ENCODE data around the gene TSFM.
"Not testable (repeated sequence)": the region's sequence is repeated elsewhere in the genome, so short reads cannot be mapped to it uniquely, and the experiment has no call there.

TSFM gene

DNA sequence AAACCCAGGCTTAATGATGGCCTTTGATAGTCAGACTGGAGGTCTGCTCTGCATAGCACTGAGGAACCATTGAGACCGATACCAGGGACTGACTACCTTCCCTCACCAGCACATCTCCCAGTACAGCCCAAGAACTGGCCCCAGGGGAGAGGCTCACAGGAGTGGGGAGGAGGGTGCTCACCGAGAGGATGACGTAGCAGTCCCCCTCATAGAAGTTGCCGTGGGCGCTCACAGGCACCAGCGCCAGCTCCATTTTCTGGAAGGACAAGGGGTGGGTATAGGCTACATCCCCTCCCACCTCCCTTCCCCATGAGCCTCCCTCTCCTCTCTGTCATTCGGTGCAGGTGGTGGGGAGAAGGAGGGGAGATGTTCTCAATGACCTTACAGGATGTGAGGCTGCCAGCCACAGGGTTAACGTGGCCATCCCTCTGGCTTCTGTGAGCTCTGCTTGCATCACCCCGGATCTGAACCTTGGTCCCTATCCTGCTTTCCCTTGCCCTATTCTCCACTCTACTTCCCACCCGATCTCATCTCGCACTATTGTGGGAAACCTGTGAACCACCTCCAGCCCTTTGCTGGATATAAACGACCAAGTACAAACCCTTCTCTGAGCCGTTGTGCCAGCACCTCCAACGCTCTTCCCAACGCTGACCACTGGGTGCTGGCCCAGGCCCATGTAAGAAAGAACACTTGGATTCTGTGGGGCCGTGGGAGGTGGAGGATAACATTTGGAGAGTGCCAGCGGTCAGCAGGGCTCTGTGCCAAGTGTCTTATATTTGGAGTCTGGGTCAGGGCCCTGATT lies 31.6 kb downstream of the TSFM start:
- DNase-seq (ENCODE audit: low read depth in 1 of 2, low spot score in 1 of 2) = no peak

DNA sequence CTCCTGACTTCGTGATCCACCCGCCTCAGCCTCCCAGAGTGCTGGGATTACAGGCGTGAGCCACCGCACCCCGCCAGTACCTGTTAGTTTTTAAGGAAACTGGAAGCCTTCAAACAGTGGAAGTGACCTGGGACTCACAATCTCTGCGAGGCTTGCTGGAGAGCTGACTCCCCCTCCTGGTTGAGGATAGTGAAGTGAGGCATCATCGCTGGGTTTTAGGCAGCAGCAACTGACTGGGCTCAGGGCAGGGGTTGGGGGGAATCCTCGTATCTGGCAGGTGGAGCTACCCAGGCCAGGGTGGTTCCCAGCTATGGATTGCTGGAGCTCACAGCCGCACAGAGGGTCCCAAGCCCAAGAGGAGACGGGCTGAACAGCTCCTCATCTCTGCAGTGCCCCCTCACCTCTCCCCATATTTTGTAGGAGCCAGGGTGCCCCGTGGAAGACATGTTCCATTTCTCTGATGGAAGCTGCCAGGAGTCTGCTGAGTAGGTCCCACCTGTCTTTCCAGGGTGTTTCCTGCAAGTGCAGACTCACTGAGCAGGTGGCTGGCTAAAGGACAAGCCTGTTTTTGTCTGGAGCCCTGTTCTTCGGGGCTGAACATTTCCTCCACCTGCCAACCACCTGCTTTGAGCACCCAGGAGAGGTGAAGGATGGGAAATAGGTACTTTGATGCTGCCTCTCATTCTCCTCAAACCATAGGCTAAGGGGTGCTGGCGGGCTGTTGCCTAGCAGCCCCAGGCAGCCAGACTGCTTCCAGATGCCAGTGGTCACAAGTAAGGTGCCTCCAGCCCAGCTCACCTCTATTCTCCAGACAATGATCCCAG lies 32.8 kb downstream of the TSFM start:
- peak in 1 of 2 donors; percentile 30 for DNase-seq (ENCODE audit: low read depth in 1 of 2, low spot score in 1 of 2)

DNA sequence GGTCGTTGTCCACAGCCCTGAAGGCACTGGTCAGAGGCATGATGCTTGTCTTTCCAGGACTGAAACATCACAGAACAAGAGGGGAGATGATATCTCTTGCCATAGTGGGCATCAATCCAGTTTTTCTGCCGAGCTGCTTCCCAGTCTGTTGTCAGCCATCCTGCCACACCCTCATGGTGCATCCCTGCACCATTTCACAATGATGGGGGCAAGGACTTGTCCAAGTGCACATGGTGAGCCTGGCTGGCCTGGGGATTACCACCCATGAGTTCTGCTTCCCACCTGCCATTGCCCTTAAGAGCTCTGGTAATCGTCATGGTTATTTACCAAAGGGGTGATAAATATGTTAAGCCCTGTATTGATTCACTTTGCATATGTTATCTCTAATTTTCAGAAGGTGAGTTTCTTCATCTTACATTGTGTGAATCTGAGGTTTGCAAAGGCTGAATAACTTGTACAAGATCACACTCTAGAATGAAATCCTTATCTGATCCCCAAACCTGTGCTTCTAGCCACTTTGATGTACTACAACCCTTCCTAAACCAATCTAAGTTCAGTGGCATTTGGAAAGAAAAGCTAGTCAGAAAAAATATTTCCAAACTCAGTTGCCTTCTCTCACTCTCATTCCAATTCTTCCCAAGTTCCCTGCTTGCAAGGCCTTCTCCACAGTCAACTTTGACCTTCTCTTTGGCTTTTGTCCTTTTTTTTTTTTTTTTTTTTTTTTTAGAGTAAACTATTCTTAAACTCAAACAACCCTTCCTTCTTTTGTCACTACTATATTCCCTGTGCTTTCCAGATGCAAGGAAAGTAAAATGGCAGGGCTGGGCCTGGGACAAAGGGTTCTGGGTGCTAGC lies 33.6 kb downstream of the TSFM start:
- no peak for DNase-seq (ENCODE audit: low read depth in 1 of 2, low spot score in 1 of 2)

DNA sequence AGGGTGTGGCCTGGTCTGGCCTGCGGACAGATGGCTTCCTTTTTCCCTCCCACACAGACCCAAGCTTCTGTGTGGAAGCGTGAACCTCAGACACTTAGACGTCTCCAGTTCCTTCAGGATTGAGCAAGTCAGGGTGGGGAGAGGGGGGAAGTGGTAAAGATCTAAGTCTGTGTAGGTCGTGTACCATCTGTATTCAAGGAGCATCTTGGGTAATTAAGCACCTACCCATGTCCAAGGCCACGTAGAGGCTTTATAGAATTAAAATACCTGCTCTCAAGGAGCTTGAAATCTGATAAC lies 34.2 kb downstream of the TSFM start:
- no peak for DNase-seq (ENCODE audit: low read depth in 1 of 2, low spot score in 1 of 2)

DNA sequence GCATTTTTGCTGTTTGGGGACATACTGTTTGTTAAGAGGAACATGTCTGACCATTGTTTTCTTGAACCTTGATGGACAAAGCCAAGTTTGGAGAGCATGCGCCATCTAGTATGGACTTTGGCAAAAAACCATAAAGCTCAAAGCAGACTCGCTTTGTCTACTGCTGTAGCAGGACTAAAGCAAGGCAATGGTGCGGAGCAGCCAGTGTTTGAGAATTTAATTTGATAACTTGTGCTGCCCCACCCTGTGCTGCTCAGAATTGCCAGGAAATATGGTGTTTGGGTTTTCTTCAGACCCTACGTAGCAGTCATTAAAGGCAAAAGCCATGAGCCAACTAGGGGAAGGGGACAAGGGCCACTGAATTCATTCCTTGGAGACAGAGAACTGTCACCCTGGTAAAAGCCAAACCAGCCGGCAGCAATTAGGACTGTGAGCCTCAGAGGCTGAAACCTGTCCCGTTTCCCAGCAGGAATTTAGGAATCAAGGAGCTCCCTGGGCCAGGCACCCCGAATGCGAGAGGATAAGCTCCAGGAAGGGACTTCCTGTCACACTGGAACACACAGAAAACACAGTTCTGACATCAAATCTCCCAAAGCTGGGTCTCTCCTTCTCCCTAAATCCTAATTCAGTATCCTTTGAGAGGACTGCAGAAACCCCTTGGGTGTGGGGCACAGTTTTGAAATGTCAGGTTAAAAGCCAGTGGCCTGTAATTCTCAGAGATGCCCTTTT lies 34.8 kb downstream of the TSFM start:
- DNase-seq (ENCODE audit: low read depth in 1 of 2, low spot score in 1 of 2) = no peak

DNA sequence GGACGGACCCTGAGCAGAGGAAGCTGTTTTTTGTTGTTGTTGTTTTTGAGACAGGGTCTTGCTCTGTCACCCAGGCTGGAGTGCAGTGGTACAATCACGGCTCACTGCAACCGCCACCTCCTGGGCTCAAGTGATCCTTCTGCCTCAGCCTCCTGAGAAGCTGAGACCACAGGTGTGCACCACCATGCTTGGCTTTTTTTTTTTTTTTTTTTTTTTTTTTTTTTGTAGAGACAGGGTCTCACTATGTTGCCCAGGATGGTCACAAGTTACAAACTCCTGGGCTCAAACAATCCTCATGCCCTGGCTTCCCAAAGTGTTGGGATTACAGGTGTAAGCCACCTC lies 35.4 kb downstream of the TSFM start:
- not testable (repeated sequence) for DNase-seq (ENCODE audit: low read depth in 1 of 2, low spot score in 1 of 2)

DNA sequence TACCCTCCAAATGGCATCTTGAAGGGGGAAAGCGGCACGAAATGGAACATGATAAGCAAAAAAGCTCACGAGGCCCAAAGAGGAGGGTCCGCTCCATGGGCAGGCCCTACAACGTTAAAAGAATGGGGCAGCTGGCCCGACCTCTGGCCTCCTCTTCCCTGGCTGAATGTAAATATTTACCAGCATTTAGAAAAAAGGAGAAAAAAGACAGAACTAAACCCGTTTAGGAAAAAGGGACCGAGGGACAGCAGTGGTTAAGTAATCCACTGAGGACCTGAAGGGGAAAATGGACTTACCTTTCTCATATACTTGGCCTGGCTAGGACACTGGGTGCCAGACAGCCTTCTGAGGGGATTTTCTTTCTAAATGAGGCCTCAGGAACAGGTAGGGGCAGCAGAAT lies 37.5 kb downstream of the TSFM start:
- not testable (repeated sequence) for DNase-seq (ENCODE audit: low read depth in 1 of 2, low spot score in 1 of 2)

DNA sequence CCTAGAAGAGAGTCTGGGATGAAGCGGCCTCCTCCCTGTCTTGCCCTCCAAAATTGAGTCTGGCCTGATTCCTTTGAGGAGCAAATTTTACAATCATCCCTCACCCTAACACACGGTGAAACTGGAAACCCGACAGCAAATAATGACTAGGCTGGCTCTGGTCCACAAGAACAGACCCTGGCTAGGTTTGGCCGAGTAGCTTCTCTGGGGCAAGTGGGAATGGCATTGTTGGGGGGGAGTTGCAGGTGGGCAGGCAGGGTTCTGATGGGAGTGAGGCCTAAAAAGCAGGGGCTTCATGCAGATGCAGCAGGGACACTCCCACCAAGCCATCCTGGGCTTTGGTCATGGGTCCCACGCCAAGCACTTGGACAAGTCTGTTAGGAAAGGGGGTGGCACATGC lies 38.4 kb downstream of the TSFM start:
- DNase-seq (ENCODE audit: low read depth in 1 of 2, low spot score in 1 of 2) = not testable (repeated sequence)

DNA sequence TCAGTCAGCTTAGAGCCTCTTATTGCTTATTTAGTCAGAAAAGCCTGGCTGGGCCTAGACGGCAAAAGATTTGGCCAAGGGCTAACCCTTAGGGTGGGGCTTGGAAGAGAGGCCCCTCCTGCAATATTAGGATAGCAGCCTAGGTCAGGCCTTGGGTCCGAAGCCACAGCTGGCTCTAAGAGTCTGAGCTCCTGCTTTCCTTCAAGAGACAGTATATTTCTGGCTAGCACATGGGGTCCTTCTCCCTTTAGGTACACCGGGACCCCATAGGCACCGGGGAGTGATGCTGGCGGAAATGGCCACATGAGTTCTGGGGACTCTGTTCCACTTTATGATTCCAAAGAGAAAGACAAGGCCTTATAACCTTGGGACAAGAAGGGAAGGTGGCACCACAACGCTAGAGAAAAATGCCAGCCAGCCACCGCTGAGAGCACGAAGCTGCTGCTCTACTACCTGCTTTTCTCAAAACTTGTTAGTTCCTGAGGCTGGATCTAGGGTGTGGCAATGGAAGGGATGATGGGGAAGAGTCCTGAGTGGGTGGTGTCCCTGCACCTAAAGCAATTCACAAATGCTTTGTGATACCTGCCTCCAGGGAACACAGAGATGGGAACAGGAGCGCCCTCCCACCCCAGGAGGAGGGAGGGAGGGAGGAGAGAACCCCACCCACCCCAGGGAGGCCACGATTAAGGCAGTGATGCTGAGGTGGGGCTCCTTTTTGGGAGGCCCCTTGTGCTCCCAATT lies 39.1 kb downstream of the TSFM start:
- no peak for DNase-seq (ENCODE audit: low read depth in 1 of 2, low spot score in 1 of 2)

DNA sequence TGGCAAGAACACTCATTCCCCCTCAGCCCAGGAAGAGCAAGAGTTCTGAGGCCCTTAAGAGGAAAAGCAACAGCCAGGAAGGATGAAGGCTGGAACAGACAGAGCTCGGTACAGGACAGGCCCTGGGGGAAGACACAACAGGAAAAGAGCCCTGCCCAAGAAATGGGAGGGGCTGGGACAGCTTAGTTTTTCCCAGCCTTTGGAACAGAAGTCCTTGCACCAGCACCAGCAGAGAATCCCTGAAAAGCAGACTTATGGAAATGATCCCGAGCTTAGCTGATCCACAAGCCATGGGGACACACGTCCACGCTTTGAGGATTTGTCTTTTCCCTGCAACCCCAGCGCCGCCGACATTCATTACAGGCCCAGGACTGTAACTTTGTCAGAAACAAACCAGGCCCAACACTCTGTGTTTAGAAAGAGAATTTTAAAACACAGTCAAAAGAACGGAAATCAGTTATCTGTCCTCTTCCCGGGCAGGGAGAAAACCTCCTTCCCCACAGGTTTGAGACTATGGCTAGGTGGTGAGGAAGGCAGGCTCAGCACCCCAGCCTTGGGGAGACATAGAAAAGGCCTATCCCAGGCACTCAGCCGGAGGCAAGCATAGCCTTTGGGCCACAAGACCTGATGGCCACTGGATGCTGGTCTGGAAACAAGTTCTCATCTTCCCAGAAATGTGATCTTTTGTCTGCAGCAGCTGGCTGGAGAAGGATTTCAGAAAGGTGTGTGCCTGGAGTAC lies 40.0 kb downstream of the TSFM start:
- no peak for DNase-seq (ENCODE audit: low read depth in 1 of 2, low spot score in 1 of 2)

DNA sequence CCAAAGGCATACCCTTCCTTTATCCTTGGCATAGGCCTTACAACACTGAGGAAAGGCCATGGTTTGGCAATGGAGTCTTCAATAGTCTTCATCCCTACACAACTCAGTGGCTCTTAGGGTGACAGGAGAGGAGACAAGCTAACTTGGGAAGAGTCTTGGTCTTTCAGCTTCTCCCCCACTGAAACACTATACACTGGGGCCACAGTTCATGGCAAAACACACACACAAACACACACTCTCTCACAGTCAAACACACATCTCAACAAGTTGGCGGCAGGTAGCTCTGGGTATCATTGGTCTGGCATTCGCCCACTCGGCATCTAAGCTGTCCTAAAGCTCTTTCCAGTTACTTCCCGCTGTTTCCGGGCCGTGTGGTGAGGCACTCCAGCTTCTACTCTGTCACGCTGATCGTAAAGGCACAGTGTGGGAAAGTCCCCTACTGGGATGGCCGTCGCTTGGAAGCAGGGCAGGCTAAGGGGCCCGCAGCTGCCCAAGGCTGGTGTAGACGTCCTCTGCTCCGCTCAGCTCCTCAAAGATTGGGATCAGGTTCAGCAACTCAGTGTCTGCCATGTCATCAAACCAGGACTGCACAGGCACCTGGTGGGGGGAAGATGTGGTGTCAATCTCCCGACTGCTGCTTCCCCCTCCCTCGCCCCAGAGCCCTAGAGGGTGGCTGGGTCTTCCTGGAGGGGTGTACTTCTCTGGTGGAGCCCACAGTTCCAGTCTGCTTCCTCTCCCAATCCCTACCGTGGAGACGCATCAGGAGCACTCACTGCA lies 40.7 kb downstream of the TSFM start:
- DNase-seq (ENCODE audit: low read depth in 1 of 2, low spot score in 1 of 2) = no peak

DNA sequence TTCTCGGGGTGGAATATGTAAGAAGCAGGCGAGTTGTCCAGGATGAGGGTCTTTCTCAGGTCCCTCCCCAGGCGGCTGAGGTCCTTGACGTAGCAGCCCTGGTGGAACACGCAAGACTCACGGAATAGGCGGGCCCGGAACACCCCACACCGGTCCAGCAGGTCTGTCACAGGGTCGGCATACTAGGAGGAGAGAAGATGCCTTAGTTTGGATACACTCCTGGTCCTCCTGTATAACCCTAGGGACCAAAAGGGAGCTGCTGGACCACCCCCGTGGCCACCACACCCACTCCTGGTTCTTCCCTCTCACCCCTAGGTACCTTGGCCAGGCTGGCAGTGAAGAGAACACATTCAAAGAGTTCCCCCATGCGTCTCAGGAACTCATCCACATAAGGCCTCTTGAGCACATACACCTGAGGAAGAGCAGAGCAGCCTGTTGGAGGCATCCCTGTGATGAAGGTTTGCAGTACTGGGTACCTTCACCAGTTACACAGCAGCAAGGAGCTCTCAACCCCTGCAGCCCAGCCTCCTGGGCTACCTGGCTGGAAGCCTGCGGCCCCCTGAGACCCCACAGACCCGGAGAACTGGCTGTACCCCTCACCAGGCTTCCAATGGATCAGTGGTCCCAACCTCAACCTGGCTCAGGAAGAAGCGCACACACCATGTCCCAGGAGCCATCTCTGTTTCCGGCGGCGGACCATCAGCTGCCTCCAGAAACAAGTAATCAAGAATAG lies 41.5 kb downstream of the TSFM start:
- DNase-seq (ENCODE audit: low read depth in 1 of 2, low spot score in 1 of 2) = no peak

DNA sequence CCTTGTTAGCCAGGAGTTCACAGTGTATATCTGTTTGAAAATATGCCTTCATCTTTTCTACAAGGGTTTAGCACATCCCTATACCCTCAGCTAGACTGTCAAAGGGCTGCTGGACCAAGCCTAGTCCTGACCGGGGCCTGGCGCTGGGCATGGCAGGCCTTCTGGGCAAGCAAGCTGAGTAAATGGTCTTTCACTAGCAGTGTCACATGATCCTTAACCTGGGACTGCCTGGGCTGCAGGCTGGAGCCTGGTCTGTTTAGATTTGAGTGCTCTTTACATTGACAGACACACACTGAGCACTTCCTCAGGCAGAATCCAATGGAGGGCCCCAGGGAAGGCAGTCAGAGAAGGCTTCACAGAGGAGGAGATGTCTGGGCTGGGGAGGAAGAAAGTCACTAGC lies 42.9 kb downstream of the TSFM start:
- no peak for DNase-seq (ENCODE audit: low read depth in 1 of 2, low spot score in 1 of 2)

DNA sequence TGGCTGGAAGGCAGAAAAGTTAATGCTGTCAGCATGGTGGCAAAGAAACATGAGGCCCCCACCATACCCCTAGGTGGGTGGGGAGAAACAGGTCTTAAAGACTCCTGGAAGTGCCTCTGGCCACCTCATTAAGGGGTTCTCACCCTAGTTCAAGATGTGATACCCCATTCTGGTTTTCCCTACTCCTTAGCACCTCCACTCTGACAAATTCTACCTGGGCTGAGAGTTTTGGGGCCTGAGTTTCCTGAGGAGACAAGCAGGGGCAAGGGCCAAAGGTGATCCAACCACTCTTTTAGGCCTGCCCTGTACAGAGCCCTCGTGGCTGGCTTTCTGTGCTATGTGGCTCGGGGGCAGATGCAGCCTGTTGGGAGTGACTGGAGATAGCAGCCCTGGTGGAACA lies 43.8 kb downstream of the TSFM start:
- DNase-seq (ENCODE audit: low read depth in 1 of 2, low spot score in 1 of 2) = no peak

DNA sequence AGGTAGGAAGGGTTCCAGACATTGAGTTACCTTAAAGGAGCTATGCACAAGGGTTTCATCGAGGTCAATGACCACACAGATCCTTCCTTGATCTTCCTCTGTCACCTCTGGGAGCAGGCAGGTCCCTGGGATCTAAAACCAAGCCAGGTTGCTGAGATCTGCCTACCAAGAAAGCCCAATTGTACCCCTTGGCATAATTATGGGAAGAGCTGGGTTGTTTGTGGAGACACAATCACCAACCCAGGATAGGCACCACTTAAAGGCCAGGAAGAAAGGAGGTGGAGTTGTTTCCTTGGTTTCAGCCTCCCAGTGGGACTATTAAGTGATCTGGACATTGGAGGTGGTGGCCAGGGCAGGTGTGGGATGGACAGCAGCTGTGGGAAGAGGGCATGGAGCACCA lies 44.4 kb downstream of the TSFM start:
- DNase-seq (ENCODE audit: low read depth in 1 of 2, low spot score in 1 of 2) = no peak

DNA sequence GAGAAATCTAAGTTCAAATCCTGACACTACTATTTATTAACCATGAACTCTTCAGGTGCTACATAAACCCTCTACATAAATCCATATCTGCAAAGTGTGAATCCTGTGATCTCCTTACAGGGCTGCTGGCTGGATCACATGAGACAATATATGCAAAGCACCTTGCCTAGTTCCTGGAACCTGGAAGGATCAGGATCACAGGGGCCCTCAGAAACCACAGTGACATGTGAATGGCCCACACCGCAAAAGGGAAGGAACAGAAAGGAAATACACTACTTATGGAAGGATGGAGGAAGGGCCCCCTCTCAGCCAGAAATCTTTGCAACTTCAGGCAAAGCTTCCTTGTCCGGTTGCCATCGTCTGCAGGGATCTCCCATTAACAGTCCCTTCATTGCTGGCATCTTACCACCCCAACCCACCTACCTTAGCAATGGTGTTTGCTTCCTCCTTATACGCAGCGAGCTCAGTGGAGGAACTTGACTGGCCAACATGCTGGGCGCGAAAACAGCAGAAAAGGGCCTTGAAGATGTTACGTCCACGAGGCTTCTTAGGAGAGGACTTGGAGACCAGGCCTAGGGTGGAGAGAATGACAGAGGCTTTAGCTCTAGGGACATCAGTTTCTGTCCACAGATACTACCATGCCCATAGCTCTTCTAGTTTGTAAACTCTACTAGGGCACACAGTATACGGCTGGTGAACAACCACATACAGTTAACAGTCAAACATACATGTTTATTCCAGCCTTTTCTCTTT lies 46.6 kb downstream of the TSFM start:
- no peak for DNase-seq (ENCODE audit: low read depth in 1 of 2, low spot score in 1 of 2)

DNA sequence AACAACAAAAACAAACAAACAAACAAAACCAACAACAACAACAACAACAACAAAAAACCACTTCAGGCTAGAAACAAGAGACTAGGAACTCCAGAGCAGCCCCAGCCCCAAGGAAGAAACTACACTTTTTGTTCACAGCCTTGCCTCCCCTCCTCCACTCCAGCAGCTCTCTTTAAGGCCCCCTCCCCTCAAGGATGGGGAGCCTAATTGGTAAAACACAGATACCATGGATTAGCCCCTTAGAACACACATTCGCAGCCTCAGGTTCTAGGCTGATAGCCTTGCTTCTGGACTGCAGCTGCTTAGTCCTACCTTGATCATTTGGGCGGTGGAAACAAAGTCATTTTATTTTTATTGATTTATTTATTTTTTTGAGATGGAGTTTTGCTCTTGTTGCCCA lies 47.8 kb downstream of the TSFM start:
- no peak for DNase-seq (ENCODE audit: low read depth in 1 of 2, low spot score in 1 of 2)

DNA sequence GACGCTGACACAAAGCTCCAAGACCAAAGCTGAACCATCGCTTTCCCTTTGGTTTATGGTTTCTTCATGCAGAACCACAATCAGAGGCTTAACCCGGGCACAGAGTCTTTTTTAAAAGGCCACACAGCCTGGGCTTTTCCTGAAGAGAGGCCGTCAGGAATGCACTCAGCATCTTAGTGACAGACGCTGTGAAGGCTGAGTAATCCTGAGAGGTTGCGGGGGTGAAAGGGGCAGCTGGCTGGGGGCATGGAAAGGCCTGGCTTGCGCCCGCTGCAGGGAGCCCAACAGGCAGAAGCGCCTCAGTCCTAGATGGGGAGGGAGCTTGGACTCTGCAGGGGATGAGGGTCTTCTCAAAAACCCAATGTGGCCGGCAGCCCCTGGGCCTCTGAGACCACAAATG lies 50.4 kb downstream of the TSFM start:
- no peak for DNase-seq (ENCODE audit: low read depth in 1 of 2, low spot score in 1 of 2)

All from activated CD4-positive, alpha-beta T cell treated with anti-CD3 and anti-CD28 coated beads, Interleukin-2, amount 50 U/mL, for 24 hours (primary cell).